HepG2 (cell line): ENCODE measurements around the gene GAS2L1. TPM values are rescaled to one million over a fixed set of nuclear protein-coding genes. Genes with fewer than 3 reads are reported as not detected.
A peak's percentile ranks its signal among the peaks of the same experiment; 100 is the strongest.

Experiments used
- ELF4 ChIP-seq: sonication (generic); formaldehyde crosslinking; IDR thresholded peaks from 2 replicates; pipeline ENCODE4 v1.5.0; 2020; ENCODE audit warnings: missing genetic modification reagents, mild to moderate bottlenecking, moderate library complexity, borderline replicate concordance
- ETV5 ChIP-seq: IDR thresholded peaks from 2 replicates; pipeline ENCODE4 v1.6.1; 2018; ENCODE audit warnings: missing biosample characterization, missing genetic modification reagents, inconsistent platforms, borderline replicate concordance
- MIER3 ChIP-seq: IDR thresholded peaks from 2 replicates; pipeline ENCODE4 v1.6.1; 2016; ENCODE audit warnings: missing compliant biosample characterization, borderline replicate concordance
- NFKB2 ChIP-seq: sonication (generic); formaldehyde crosslinking; IDR thresholded peaks from 2 replicates; pipeline ENCODE4 v1.4.0; 2020; ENCODE audit warnings: missing genetic modification reagents, borderline replicate concordance
- RARA ChIP-seq: IDR thresholded peaks from 2 replicates; pipeline ENCODE4 v1.6.1; 2016; ENCODE audit warnings: missing genetic modification reagents, missing compliant biosample characterization
- SAFB2 ChIP-seq: sonication (generic); formaldehyde crosslinking; IDR thresholded peaks from 2 replicates; pipeline ENCODE4 v1.5.1; 2020; ENCODE audit warnings: missing genetic modification reagents, low read depth, mild to moderate bottlenecking, borderline replicate concordance
- TOE1 ChIP-seq: sonication (generic); formaldehyde crosslinking; IDR thresholded peaks from 2 replicates; pipeline ENCODE4 v1.4.0; 2020; ENCODE audit warnings: mild to moderate bottlenecking, missing genetic modification reagents
- ZBTB7A ChIP-seq: sonication (generic); formaldehyde crosslinking; IDR thresholded peaks from 2 replicates; pipeline ENCODE4 v1.8.0; 2022; ENCODE audit warnings: mild to moderate bottlenecking, missing genetic modification reagents
- ZBTB7B ChIP-seq: sonication (generic); formaldehyde crosslinking; IDR thresholded peaks from 2 replicates; pipeline ENCODE4 v1.4.0; 2020; ENCODE audit warnings: missing genetic modification reagents
- ZNF225 ChIP-seq: sonication (generic); formaldehyde crosslinking; IDR thresholded peaks from 2 replicates; pipeline ENCODE4 v1.4.0; 2020; ENCODE audit warnings: mild to moderate bottlenecking, missing genetic modification reagents
- ZNF747 ChIP-seq: sonication (generic); formaldehyde crosslinking; IDR thresholded peaks from 2 replicates; pipeline ENCODE4 v1.8.1; 2023; ENCODE audit warnings: missing genetic modification reagents, mild to moderate bottlenecking, borderline replicate concordance
- polyA plus RNA-seq, 8 experiments: library from polyadenylated mRNA; depleted of rRNA in 3 of 8; stranded (reverse) in 7 of 8; unstranded in 1 of 8; fragments of >200 nt; fragmentation: Illumina TruSeq in 4 of 8; extraction: Trizol in 4 of 8; gene quantifications; 2 replicates each; pipeline versions ENCODE4 v1.2.1 to v1.2.3, GENCODE V29; 2011 to 2016; ENCODE audit warnings: low read depth in 4 of 8, missing spikeins in 1 of 8, mixed read lengths in 1 of 8; ENCODE audit not compliant: insufficient read depth in 1 of 8
- total RNA-seq, 5 experiments: library from RNA; depleted of rRNA; stranded (reverse); fragments of >200 nt; fragmentation: Illumina TruSeq; extraction: Trizol; gene quantifications; 2 replicates each; pipeline ENCODE4 v1.2.3, GENCODE V29; 2016; ENCODE audit warnings: low read depth in 1 of 5
- TF ChIP-seq, protein P1 (sequence below): conservative IDR thresholded peaks from 2 replicates; pipeline ENCODE4 v1.6.1; 2018; ENCODE audit warnings: missing genetic modification reagents
- TF ChIP-seq, protein P2 (sequence below): sonication (generic); formaldehyde crosslinking; IDR thresholded peaks from 2 replicates; pipeline ENCODE4 v1.8.0; 2022; ENCODE audit warnings: missing genetic modification reagents, mild to moderate bottlenecking, borderline replicate concordance
- TF ChIP-seq, protein P3 (sequence below): sonication (generic); formaldehyde crosslinking; IDR thresholded peaks from 2 replicates; pipeline ENCODE4 v1.4.0; 2020; ENCODE audit warnings: missing genetic modification reagents; ENCODE audit errors: not compliant biosample characterization

Gene GAS2L1
- total and polyA plus RNA-seq, 2 of the 13 experiments (the other 11 are each of a cell fraction or from before 2014, with no cell fraction given): 1.8 to 3.3 TPM

DNA sequence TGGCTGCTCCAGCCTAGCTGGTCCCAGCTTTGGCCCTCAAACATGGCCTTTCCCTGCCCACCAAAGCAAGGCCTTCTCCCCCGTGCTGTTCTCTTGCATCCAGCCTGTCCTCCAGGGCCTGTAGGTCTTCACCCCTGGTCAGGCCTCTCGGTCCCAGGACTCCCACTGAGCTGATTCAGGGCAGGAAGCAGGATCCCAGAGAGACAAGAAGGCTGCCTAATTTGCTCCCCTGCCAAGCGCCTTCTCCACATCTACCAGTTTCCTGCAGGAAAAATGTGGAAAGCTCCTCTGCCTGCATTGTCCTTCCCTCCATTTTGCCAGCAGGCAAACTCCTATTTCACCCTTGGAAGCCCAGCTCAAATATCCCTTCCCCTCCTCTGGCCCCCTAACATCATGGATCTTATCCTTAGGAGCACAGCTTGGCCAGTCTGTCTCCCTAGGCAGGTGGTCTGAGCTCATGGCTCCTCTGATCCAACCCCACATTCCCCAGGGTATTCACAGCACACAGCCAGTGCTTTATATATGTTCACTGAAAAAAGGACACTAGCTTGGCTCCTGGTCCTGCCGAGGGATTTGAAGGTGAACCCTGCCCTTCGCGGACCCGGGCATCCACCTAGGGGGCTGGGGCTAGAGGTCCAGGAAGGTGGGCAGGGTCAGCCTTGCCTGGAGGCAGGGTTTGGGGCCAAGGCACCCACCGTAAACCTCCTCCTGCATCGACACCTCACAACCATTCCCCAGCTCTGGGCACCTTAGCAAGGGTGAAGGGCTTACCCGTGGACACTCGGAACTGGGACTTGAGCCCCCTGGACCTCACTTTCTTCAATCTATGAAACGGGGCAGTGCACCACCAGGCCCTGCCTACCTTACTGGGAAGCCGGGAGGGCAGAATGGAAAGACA is 39.6 kb upstream of the GAS2L1 start (continued):
- TF ChIP-seq ZNF225: no peak
- peak; percentile 43; the same call in 1 of the 2 replicates for TF ChIP-seq ZBTB7A (CRISPR knock-in tag)
- 0 out of 2 replicates have a peak, but pooled peaks have one; percentile 51 for TF ChIP-seq SAFB2
- peak; percentile 42; the same call in 1 of the 2 replicates for TF ChIP-seq ZBTB7B (CRISPR knock-in tag)
- 0 out of 2 replicates have a peak, but pooled peaks have one; percentile 0 for TF ChIP-seq ELF4 (CRISPR knock-in tag)
- no peak; the same call in 1 of the 2 replicates for TF ChIP-seq TOE1
- TF ChIP-seq ZNF747: 0 out of 2 replicates have a peak, but pooled peaks have one; percentile 9
- TF ChIP-seq NFKB2 (CRISPR knock-in tag): 0 out of 2 replicates have a peak, but pooled peaks have one; percentile 1
- no peak for TF ChIP-seq RARA (CRISPR knock-in tag)
- TF ChIP-seq, protein P1, sequence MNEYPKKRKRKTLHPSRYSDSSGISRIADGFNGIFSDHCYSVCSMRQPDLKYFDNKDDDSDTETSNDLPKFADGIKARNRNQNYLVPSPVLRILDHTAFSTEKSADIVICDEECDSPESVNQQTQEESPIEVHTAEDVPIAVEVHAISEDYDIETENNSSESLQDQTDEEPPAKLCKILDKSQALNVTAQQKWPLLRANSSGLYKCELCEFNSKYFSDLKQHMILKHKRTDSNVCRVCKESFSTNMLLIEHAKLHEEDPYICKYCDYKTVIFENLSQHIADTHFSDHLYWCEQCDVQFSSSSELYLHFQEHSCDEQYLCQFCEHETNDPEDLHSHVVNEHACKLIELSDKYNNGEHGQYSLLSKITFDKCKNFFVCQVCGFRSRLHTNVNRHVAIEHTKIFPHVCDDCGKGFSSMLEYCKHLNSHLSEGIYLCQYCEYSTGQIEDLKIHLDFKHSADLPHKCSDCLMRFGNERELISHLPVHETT (CRISPR knock-in tag): 0 out of 2 replicates have a peak, but pooled peaks have one; percentile 11
- peak; percentile 48; the same call in 1 of the 2 replicates for TF ChIP-seq MIER3 (CRISPR knock-in tag)
- TF ChIP-seq, protein P2, sequence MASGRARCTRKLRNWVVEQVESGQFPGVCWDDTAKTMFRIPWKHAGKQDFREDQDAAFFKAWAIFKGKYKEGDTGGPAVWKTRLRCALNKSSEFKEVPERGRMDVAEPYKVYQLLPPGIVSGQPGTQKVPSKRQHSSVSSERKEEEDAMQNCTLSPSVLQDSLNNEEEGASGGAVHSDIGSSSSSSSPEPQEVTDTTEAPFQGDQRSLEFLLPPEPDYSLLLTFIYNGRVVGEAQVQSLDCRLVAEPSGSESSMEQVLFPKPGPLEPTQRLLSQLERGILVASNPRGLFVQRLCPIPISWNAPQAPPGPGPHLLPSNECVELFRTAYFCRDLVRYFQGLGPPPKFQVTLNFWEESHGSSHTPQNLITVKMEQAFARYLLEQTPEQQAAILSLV (CRISPR knock-in tag): 0 out of 2 replicates have a peak, but pooled peaks have one; percentile 39
- TF ChIP-seq, protein P3, sequence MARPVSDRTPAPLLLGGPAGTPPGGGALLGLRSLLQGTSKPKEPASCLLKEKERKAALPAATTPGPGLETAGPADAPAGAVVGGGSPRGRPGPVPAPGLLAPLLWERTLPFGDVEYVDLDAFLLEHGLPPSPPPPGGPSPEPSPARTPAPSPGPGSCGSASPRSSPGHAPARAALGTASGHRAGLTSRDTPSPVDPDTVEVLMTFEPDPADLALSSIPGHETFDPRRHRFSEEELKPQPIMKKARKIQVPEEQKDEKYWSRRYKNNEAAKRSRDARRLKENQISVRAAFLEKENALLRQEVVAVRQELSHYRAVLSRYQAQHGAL: peak; percentile 24
- TF ChIP-seq ETV5 (CRISPR knock-in tag): 0 out of 2 replicates have a peak, but pooled peaks have one; percentile 1
